ENCODE measurements around the gene GRID1. TPM values are rescaled to one million over a fixed set of nuclear protein-coding genes. Genes with fewer than 3 reads are reported as not detected.
"Not testable (repeated sequence)": the region's sequence is repeated elsewhere in the genome, so short reads cannot be mapped to it uniquely, and the experiment has no call there.

Gene GRID1
- total RNA-seq, 4 donors from 2014 or later, result 0.88 to 7.3 (median 4.1) TPM

DNA sequence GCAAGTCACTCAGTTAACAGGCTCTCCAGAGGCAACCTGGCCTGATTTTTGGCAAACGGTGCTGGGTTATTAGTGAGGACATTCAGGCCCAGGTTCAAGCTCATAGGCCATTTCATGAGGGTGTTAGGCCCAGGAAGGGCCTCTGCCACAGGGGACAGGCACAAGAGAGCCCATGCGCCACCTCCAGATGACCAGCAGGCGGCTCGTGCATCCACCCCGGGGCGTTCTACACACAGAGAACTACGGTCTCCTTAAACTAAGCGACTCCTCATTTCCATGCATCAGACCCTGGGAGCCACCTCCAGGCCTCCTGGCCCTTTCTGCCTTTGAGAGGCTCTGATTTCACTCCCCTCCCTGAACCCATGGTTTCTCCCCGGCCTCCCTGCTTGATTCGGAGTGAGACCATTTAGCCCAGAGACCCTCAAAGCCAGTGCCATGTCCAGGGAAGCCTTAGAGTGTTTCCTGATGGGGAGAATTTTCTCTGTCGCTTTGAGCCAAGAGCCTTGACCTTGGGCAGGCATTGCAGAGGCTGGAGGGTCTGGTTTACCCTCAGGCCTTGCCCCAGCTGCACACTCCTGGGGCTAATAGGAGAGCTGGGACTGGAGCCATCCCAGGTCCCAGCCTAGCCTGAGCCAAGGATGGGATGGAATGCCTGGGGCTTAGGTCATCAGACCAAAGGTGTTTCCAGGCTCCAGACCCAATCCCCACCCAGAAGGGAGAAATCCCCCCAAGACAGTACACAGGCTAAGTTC, 188.0 kb downstream of the GRID1 start:
- Histone ChIP-seq H3K27me3 (no peaks in the 10 kb centered on the region), H3K9me3 (no peaks in the 10 kb centered on the region), H3K36me3 (no peaks in the 10 kb centered on the region), H3K4me3 (no peak overlapping the region), H3K4me1 (no peaks in the 10 kb centered on the region), H3K27ac (no peak overlapping the region)
- intact Hi-C loops (cut with DNase I; ENCODE audit: low total_unique reads), result no loop called here
- no peak for DNase-seq
- no peak for TF ChIP-seq CTCF (IDR thresholded peaks at IDR 0.05)
- TF ChIP-seq POLR2A (IDR thresholded peaks at IDR 0.05), result no peak

DNA sequence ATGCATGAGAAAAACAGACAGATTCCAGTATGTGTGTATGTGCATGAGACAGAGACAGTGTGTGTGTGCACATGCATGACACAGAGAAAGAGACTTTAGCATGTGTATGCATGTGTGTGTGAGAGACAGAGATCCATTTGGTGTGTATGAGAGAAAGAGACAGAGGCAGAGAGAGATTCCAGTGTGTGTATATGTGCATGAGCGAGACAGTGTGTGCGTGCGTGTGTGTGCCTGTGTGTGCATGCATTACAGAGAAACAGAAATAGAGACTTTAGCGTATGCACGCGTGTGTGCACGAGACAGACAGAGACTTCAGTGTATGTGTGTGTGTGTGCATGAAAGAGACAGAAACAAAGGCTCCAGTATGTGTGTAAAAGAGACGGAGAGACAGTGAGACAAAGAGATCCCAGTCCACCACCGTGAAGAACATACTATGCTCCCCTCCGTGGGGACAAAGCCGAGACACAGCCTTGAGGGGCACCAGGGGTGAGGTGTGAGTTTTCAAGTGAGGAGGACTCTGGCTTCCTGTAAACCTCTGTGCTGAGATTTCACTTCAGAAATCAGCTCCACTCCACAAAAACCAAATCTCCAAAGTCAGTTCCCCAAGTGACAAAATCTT, 188.9 kb downstream of the GRID1 start:
- Histone ChIP-seq H3K27ac (no peak overlapping the region), H3K4me3 (no peak overlapping the region), H3K9me3 (no peaks in the 10 kb centered on the region), H3K27me3 (no peaks in the 10 kb centered on the region), H3K4me1 (no peaks in the 10 kb centered on the region), H3K36me3 (no peaks in the 10 kb centered on the region)
- TF ChIP-seq CTCF (IDR thresholded peaks at IDR 0.05), result no peak
- no peak for DNase-seq
- intact Hi-C loops (cut with DNase I; ENCODE audit: low total_unique reads), result no loop called here

DNA sequence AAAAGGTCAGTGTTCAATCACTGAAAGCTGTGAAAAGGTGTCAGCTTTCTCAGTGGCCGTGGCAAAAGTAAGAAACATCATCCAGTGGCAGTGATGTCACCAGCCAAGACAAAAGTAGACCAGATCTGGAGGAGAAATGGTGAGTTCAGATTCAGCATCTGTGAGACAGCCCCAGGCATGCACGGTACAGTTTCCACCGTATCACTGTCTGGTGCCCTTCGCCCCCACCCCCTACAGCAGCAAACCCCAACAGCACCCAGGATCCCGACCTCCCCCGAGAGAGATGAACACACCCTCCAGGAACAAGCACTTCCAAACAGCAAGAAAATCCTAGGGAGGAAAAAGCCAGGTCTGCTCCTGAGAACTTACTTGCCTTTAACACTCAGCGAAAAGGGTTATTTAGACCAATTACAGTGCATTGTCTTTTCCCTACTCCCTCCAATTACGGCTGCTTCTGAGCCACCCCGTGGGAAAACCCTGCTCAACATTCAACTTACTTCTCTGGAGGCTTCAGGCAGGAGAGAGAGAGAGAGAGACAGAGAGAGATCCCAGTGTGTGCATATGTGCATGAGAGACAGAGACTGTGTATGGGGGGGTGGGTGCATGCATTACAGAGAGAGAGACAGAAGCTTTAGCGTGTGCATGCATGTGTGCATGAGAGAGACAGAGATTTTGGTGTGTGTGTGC, 189.6 kb downstream of the GRID1 start:
- no peaks in the 10 kb centered on the region for H3K36me3 ChIP-seq
- DNase-seq, result no peak
- H3K27me3 ChIP-seq, result no peaks in the 10 kb centered on the region
- intact Hi-C loops (cut with DNase I; ENCODE audit: low total_unique reads), result no loop called here
- H3K9me3 ChIP-seq, result no peaks in the 10 kb centered on the region
- no peaks in the 10 kb centered on the region for H3K4me1 ChIP-seq
- H3K4me3 ChIP-seq, result no peak overlapping the region
- H3K27ac ChIP-seq, result no peak overlapping the region
- no peak for TF ChIP-seq CTCF (IDR thresholded peaks at IDR 0.05)
- TF ChIP-seq POLR2A (IDR thresholded peaks at IDR 0.05), result no peak

DNA sequence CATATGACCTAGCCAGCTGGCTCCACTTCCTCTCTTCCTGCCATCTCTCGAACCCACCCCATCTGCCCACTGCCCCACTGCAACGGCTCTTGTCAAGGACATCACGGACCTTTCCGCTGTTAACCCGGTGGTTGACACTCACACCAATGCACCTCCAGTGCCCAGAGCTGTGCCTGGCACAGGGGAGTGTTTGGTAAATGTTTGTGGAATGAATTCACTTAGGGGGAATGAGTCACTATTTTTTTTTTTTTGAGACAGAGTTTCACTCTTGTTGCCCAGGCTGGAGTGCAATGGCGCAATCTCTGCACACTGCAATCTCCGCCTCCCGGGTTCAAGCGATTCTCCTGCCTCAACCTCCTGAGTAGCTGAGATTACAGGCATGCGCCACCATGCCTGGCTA, 191.1 kb downstream of the GRID1 start:
- H3K4me1 ChIP-seq; intact Hi-C loops (cut with DNase I; ENCODE audit: low total_unique reads); H3K27ac ChIP-seq; H3K9me3 ChIP-seq; H3K27me3 ChIP-seq; H3K4me3 ChIP-seq; DNase-seq; H3K36me3 ChIP-seq: not testable (repeated sequence)

DNA sequence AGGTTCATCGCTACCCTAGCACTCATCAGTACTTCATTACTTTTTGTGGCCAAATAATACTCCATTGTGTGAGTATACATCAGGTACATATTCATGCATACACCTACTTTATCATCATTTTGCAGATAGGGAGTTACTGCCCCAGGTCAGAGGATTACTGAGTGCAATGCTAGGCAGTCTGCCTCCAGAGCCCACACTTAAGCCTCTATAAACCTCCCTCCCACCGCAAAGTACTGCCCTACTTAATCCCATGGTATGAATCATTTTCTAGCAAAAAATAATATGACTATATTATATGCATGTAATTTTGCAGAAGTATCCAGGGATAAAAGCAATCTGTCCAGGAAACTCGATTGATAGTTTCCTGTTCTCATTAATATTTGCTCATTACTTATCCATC, 194.3 kb downstream of the GRID1 start:
- DNase-seq, result no peak
- Histone ChIP-seq H3K27ac (no peak overlapping the region), H3K36me3 (no peaks in the 10 kb centered on the region), H3K4me3 (no peak overlapping the region), H3K4me1 (no peaks in the 10 kb centered on the region), H3K27me3 (no peaks in the 10 kb centered on the region), H3K9me3 (no peaks in the 10 kb centered on the region)
- no peak for TF ChIP-seq CTCF (IDR thresholded peaks at IDR 0.05)
- no peak for TF ChIP-seq POLR2A (IDR thresholded peaks at IDR 0.05)
- intact Hi-C loops (cut with DNase I; ENCODE audit: low total_unique reads), result no loop called here
